OCI-LY7 (cell line): ENCODE measurements around the gene TSR3.

Experiments
- CTCF ChIP-seq: fragments of 200-600 bp; sonication (generic); conservative IDR thresholded peaks from 2 replicates; pipeline ENCODE4 v1.5.1; 2014; ENCODE audit warnings: mild to moderate bottlenecking, antibody characterized with exemption, low read length, moderate library complexity, mixed read lengths
- EZH2phosphoT487 ChIP-seq: fragments of 200-600 bp; sonication (generic); IDR thresholded peaks from 2 replicates; pipeline ENCODE4 v1.6.1; 2018; ENCODE audit warnings: low read depth, borderline replicate concordance, mild to moderate bottlenecking, mixed run types, antibody characterized with exemption, low read length, moderate library complexity, mixed read lengths

GRCh38 chr16:1330931-1331711 is 20.6 kb downstream of the TSR3 start:
- no peak for TF ChIP-seq CTCF
- TF ChIP-seq EZH2phosphoT487: no peak
